ENCODE measurements around the gene SPAG16. TPM values are rescaled to one million over a fixed set of nuclear protein-coding genes. Genes with fewer than 3 reads are reported as not detected.

Gene SPAG16
- polyA plus RNA-seq, 6 donors from 2014 or later: 8.4 to 19.7 (median 15.7) TPM

GRCh38 chr2:213279971-213280370 lies 4.3 kb upstream of the SPAG16 start:
- Mint-ChIP-seq H3K4me1 (peaks cover 8 to 26% (median 19%) of the 10 kb centered on the region in 3 donors), H3K4me3 (no peak overlapping the region), H3K27ac (no peak overlapping the region), H3K9me3 (peaks cover 0 to 13% (median 10%) of the 10 kb centered on the region in 7 donors), H3K27me3 (peaks cover 0 to 20% (median 5%) of the 10 kb centered on the region in 3 donors), H3K36me3 (peaks cover 0 to 9% of the 10 kb centered on the region in 2 donors)
- no peak for ATAC-seq (ENCODE audit: low read depth in 2 of 2)
- no peak for DNase-seq

- no peak for ATAC-seq (ENCODE audit: low read depth in 2 of 2)
Measured at GRCh38 chr2:213281156-213281555, 3.1 kb upstream of the SPAG16 start.

GRCh38 chr2:213285404-213285803 lies 1.1 kb downstream of the SPAG16 start:
- Mint-ChIP-seq H3K4me3 (peak overlapping the region in 6 of 8 donors; percentile 15 to 99 (median 94)), H3K27ac (peak overlapping the region in 4 of 6 donors; percentile 36 to 92 (median 54)), H3K9me3 (no peaks in the 10 kb centered on the region), H3K27me3 (no peaks in the 10 kb centered on the region), H3K36me3 (no peaks in the 10 kb centered on the region), H3K4me1 (peaks cover 12 to 33% (median 29%) of the 10 kb centered on the region in 3 donors)
- DNase-seq (no peak), ATAC-seq (ENCODE audit: low read depth in 2 of 2) (no peak)

More at GRCh38 chr2:213281156-213281555, 3.1 kb upstream of the SPAG16 start:
- Mint-ChIP-seq H3K9me3 (peaks cover 0 to 13% (median 10%) of the 10 kb centered on the region in 7 donors), H3K4me3 (no peak overlapping the region), H3K36me3 (peaks cover 0 to 9% of the 10 kb centered on the region in 2 donors), H3K27me3 (peaks cover 0 to 20% (median 5%) of the 10 kb centered on the region in 3 donors), H3K27ac (no peak overlapping the region), H3K4me1 (peaks cover 12 to 34% (median 28%) of the 10 kb centered on the region in 3 donors)
- no peak for DNase-seq

- Mint-ChIP-seq H3K4me1 (peaks cover 12 to 33% (median 26%) of the 10 kb centered on the region in 3 donors), H3K9me3 (no peaks in the 10 kb centered on the region), H3K4me3 (peak overlapping the region in 2 of 8 donors; percentile 91 to 97)
Measured at GRCh38 chr2:213286161-213286560, 1.9 kb downstream of the SPAG16 start.

GRCh38 chr2:213288913-213289700 lies 4.8 kb downstream of the SPAG16 start:
- Mint-ChIP-seq H3K9me3 (no peaks in the 10 kb centered on the region), H3K27ac (no peak overlapping the region), H3K27me3 (no peaks in the 10 kb centered on the region), H3K36me3 (no peaks in the 10 kb centered on the region), H3K4me1 (peaks cover 11 to 22% (median 12%) of the 10 kb centered on the region in 3 donors), H3K4me3 (no peak overlapping the region)
- DNase-seq: no peak
- ATAC-seq (ENCODE audit: low read depth in 2 of 2): no peak

More at GRCh38 chr2:213286161-213286560, 1.9 kb downstream of the SPAG16 start:
- Mint-ChIP-seq H3K27me3 (no peaks in the 10 kb centered on the region), H3K27ac (peak overlapping the region in 1 of 6 donors; percentile 92), H3K36me3 (no peaks in the 10 kb centered on the region)
- DNase-seq (no peak), ATAC-seq (ENCODE audit: low read depth in 2 of 2) (no peak)

GRCh38 chr2:213290501-213290900 lies 6.2 kb downstream of the SPAG16 start:
- peaks cover 3 to 11% (median 3%) of the 10 kb centered on the region in 3 donors for H3K4me1 Mint-ChIP-seq
- no peaks in the 10 kb centered on the region for H3K36me3 Mint-ChIP-seq
- H3K27me3 Mint-ChIP-seq: no peaks in the 10 kb centered on the region
- no peak for DNase-seq
- no peak overlapping the region for H3K4me3 Mint-ChIP-seq
- no peaks in the 10 kb centered on the region for H3K9me3 Mint-ChIP-seq
- H3K27ac Mint-ChIP-seq: no peak overlapping the region
- ATAC-seq (ENCODE audit: low read depth in 2 of 2): no peak

GRCh38 chr2:213296270-213296669 lies 12.0 kb downstream of the SPAG16 start:
- Mint-ChIP-seq H3K27me3 (no peaks in the 10 kb centered on the region), H3K27ac (peak overlapping the region in 2 of 6 donors; percentile 10 to 17), H3K36me3 (peaks cover 1 to 24% of the 10 kb centered on the region in 2 donors), H3K9me3 (no peaks in the 10 kb centered on the region), H3K4me3 (no peak overlapping the region), H3K4me1 (peaks cover 0 to 3% (median 0%) of the 10 kb centered on the region in 3 donors)
- DNase-seq (no peak), ATAC-seq (ENCODE audit: low read depth in 2 of 2) (no peak)

- Mint-ChIP-seq H3K27me3 (no peaks in the 10 kb centered on the region), H3K27ac (no peak overlapping the region), H3K4me1 (peaks cover 0 to 2% (median 0%) of the 10 kb centered on the region in 3 donors), H3K9me3 (peaks cover 10 to 29% (median 22%) of the 10 kb centered on the region in 7 donors), H3K4me3 (no peak overlapping the region), H3K36me3 (peaks cover 34 to 47% of the 10 kb centered on the region in 2 donors)
- ATAC-seq (ENCODE audit: low read depth in 2 of 2) (no peak), DNase-seq (no peak)
Measured at GRCh38 chr2:213306316-213306942, 22.2 kb downstream of the SPAG16 start.

- DNase-seq (no peak), ATAC-seq (ENCODE audit: low read depth in 2 of 2) (no peak)
- H3K36me3 Mint-ChIP-seq: peaks cover 15 to 21% of the 10 kb centered on the region in 2 donors
- H3K4me1 Mint-ChIP-seq: no peaks in the 10 kb centered on the region
- H3K4me3 Mint-ChIP-seq: no peak overlapping the region
- H3K9me3 Mint-ChIP-seq: peaks cover 0 to 2% (median 0%) of the 10 kb centered on the region in 7 donors
- H3K27ac Mint-ChIP-seq: peak overlapping the region in 1 of 6 donors; percentile 5
- no peaks in the 10 kb centered on the region for H3K27me3 Mint-ChIP-seq
Measured at GRCh38 chr2:213315168-213315876, 31.1 kb downstream of the SPAG16 start.

GRCh38 chr2:213316001-213316735 lies 31.9 kb downstream of the SPAG16 start:
- no peaks in the 10 kb centered on the region for H3K27me3 Mint-ChIP-seq
- no peak overlapping the region for H3K4me3 Mint-ChIP-seq
- DNase-seq: no peak
- H3K4me1 Mint-ChIP-seq: no peaks in the 10 kb centered on the region
- no peak overlapping the region for H3K27ac Mint-ChIP-seq
- peaks cover 15 to 24% of the 10 kb centered on the region in 2 donors for H3K36me3 Mint-ChIP-seq
- ATAC-seq (ENCODE audit: low read depth in 2 of 2): no peak
- H3K9me3 Mint-ChIP-seq: peaks cover 0 to 2% (median 0%) of the 10 kb centered on the region in 7 donors

- H3K36me3 Mint-ChIP-seq: peaks cover 15 to 24% of the 10 kb centered on the region in 2 donors
- no peak overlapping the region for H3K4me3 Mint-ChIP-seq
- H3K27ac Mint-ChIP-seq: no peak overlapping the region
- peaks cover 0 to 2% (median 0%) of the 10 kb centered on the region in 7 donors for H3K9me3 Mint-ChIP-seq
- H3K27me3 Mint-ChIP-seq: no peaks in the 10 kb centered on the region
- no peaks in the 10 kb centered on the region for H3K4me1 Mint-ChIP-seq
- ATAC-seq (ENCODE audit: low read depth in 2 of 2): no peak
- DNase-seq: no peak
Measured at GRCh38 chr2:213317929-213318328, 33.7 kb downstream of the SPAG16 start.

- ATAC-seq (ENCODE audit: low read depth in 2 of 2) (no peak), DNase-seq (no peak)
- Mint-ChIP-seq H3K36me3 (peaks cover 15 to 42% of the 10 kb centered on the region in 2 donors), H3K4me3 (no peak overlapping the region), H3K9me3 (peaks cover 0 to 3% (median 0%) of the 10 kb centered on the region in 7 donors), H3K4me1 (no peaks in the 10 kb centered on the region), H3K27ac (no peak overlapping the region), H3K27me3 (no peaks in the 10 kb centered on the region)
Measured at GRCh38 chr2:213320604-213321003, 36.3 kb downstream of the SPAG16 start.

All from naive B cell (primary cell).